HCT116 (cell line): ENCODE results near the gene MEI1.

Experiments
- EZH2 ChIP-seq: fragments of 200-600 bp; sonication (generic); IDR thresholded peaks from 2 replicates; pipeline ENCODE4 v1.6.1; 2017; ENCODE audit warnings: antibody characterized with exemption, mixed run types
- POLR2A ChIP-seq: IDR thresholded peaks from 2 replicates; pipeline ENCODE4 v1.7.0; 2011; ENCODE audit warnings: borderline replicate concordance; ENCODE audit not compliant: insufficient read depth, insufficient read length; ENCODE audit errors: extremely low read depth
- POLR2AphosphoS5 ChIP-seq: IDR thresholded peaks from 2 replicates; pipeline ENCODE4 v1.6.1; 2011; ENCODE audit warnings: mild to moderate bottlenecking, low read depth, low read length, moderate library complexity
- TF ChIP-seq, protein P1 (sequence below), 3 experiments: fragments of 200-600 bp in 1 of 3; sonication (generic) in 1 of 3; IDR thresholded peaks in 2 of 3; conservative IDR thresholded peaks in 1 of 3; 2 replicates each; pipeline ENCODE4 v1.5.1; 2012 to 2017; ENCODE audit warnings: low read depth in 2 of 3, low read length in 2 of 3, antibody characterized with exemption in 1 of 3, borderline replicate concordance in 1 of 3, control low read depth in 1 of 3, mild to moderate bottlenecking in 1 of 3, mixed read lengths in 1 of 3, mixed run types in 1 of 3, moderate library complexity in 1 of 3; ENCODE audit not compliant: insufficient read depth in 1 of 3

DNA sequence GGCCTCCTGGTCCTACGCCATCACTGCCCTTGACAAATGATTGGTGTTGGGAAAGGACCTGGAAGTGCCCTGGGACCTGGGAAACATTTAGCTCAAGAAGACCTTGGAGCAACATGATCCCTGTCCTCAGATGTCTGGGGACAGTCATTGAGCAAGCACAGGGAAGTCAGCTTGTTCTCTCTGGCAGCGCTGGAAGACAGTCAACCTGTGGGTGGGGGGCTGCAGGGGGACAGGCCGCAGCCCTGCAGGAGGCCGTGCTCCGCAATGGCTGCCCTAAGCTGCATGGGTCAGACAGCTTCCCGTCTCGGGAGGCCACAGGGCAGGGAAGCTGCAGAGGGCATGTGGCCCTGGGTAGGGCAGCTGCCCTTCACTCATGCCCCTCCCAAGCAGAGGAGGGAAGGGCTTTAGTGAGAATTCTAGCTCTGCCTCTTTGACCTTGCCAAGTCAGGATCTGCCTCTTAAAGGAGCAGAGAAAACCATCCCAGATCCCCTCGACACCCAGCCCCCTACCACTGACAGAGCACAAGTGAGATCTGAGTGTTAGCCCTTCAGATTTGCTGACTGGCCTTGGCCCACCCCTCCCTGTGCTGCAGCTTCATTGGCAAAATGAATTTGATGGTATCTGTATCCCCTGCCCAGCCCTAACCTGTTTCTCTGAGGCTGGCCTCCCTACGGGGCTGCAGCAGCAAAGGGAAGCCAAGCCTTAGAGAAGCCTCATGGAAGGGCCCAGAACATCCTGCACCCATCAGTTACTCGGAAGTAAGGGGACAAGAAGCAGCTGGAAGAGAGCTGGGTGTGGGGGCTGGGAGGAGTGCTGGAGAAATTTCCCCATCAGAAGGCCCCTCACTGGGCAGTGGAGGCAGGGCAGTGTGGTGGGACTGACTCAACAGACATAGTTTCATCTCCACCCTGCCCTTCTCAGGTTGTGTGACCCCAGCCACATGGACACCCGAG lies 127.4 kb downstream of the MEI1 start:
- no peak for TF ChIP-seq POLR2A
- TF ChIP-seq, protein P1, sequence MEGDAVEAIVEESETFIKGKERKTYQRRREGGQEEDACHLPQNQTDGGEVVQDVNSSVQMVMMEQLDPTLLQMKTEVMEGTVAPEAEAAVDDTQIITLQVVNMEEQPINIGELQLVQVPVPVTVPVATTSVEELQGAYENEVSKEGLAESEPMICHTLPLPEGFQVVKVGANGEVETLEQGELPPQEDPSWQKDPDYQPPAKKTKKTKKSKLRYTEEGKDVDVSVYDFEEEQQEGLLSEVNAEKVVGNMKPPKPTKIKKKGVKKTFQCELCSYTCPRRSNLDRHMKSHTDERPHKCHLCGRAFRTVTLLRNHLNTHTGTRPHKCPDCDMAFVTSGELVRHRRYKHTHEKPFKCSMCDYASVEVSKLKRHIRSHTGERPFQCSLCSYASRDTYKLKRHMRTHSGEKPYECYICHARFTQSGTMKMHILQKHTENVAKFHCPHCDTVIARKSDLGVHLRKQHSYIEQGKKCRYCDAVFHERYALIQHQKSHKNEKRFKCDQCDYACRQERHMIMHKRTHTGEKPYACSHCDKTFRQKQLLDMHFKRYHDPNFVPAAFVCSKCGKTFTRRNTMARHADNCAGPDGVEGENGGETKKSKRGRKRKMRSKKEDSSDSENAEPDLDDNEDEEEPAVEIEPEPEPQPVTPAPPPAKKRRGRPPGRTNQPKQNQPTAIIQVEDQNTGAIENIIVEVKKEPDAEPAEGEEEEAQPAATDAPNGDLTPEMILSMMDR (IDR thresholded peaks at IDR 0.05 in 2 of 3, conservative IDR thresholded peaks at IDR 0.05 in 1 of 3; ENCODE audit: borderline replicate concordance in 1 of 3, insufficient read depth in 1 of 3, low read depth in 2 of 3, low read length in 2 of 3), result no peak
- TF ChIP-seq POLR2AphosphoS5, result no peak
- no peak for TF ChIP-seq EZH2
